Lower lobe of right lung (tissue), 2 donors: Measurements from ENCODE around the gene CTCF. TPM values are rescaled to one million over a fixed set of nuclear protein-coding genes. Genes with fewer than 3 reads are reported as not detected.

Source experiments
- ATAC-seq, 2 donors: fragments of 200-7000 bp; cut with Tn5 transposase; one replicate each; pipeline ENCODE4 v1.9.1; 2020 to 2022; ENCODE audit warnings: mild to moderate bottlenecking in 2 of 2, moderate library complexity in 2 of 2
- DNase-seq: peaks from one replicate; pipeline ENCODE4 v3.0.0-alpha.2; 2020
- H3K27ac ChIP-seq: fragments of 200-600 bp; one replicate; pipeline ENCODE4 v1.8.0; 2022
- H3K27me3 ChIP-seq: fragments of 200-600 bp; one replicate; pipeline ENCODE4 v1.8.0; 2022; ENCODE audit warnings: low read depth
- H3K36me3 ChIP-seq: fragments of 200-600 bp; one replicate; pipeline ENCODE4 v1.8.0; 2022; ENCODE audit warnings: mild to moderate bottlenecking
- H3K4me1 ChIP-seq: fragments of 200-600 bp; one replicate; pipeline ENCODE4 v1.8.0; 2022
- H3K4me3 ChIP-seq: fragments of 200-600 bp; one replicate; pipeline ENCODE4 v1.8.0; 2022; ENCODE audit warnings: mild to moderate bottlenecking
- H3K9me3 ChIP-seq: fragments of 200-600 bp; one replicate; pipeline ENCODE4 v1.8.0; 2022
- CTCF ChIP-seq: fragments of 200-600 bp; IDR thresholded peaks from one replicate; pipeline ENCODE4 v1.8.0; 2022; ENCODE audit warnings: antibody characterized with exemption, mild to moderate bottlenecking
- intact Hi-C: fragments of 100-400 bp; cut with DNase I; formaldehyde crosslinking; loops from one replicate; pipeline ENCODE4 v1.11.0; 2022
- total RNA-seq: library from RNA; stranded (reverse); fragmentation: NEBNext Ultra II Directional; extraction: Animal tissue kit (Norgen Biotek cat#: 25700); gene quantifications from one replicate; pipeline ENCODE4 v1.2.1, GENCODE V29; 2021
- donor health status: DM: no; HTN: yes; CAD: no; lungs with severe emphysema.

CTCF gene
- total RNA-seq, 1 donor from 2014 or later: 36.2 TPM

DNA sequence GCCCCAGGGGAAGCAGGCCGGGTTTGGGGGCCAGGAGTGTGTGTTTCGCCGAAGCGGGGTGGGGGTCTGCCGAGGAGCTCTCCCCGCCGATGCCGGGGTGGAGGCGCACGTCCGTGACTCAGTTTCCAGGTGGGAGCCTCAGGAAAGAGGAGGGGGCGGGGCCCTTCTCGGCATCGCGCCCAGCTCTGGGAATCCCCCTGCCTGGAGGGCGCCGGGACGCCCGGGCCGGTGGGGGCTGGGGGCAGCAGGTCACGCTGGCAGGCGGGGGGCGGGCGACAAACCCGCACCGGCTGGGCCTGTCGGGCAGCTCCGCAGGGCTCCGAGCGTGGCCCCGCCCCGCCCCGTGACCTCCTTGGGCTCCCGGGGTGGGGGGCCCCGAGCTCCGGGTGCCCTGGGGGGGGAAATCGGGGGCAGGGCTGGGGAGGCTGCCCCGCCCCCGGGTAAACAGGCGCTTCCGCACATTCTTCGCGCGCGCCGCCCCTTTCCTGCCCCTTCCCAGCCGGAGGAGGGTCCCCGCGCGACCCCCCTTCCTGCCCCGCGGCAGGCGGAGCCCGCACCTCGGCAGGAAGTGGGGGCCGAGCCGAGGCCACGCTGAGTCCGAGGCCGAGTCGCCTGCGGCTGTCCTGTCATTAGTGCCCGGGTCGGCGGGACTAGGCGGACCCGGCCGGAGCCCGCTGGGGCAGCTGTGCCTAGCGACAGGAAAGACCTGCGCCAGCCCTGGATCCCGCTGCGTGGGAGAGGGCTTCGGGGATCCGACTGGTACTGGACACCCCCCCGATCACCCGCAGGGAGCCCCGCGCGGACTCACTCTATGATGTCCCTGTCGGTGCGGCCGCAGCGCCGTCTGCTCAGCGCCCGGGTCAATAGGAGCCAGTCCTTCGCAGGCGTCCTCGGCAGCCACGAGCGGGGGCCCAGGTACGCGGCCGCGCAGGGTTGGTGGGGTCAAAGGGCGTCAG, 24.4 kb upstream of the CTCF start:
- Histone ChIP-seq H3K36me3 (peaks cover 45% of the 10 kb centered on the region), H3K27ac (peak overlapping the region; percentile 94), H3K4me3 (peak overlapping the region; percentile 83), H3K27me3 (no peaks in the 10 kb centered on the region), H3K9me3 (no peaks in the 10 kb centered on the region), H3K4me1 (peaks cover 82% of the 10 kb centered on the region)
- TF ChIP-seq CTCF: no peak
- intact Hi-C loops: no loop called here
- DNase-seq: peak; percentile 82
- peak; percentile 75 to 82 for ATAC-seq

GRCh38 chr16:67538666-67539101, 23.6 kb upstream of the CTCF start:
- peak overlapping the region; percentile 83 for H3K4me3 ChIP-seq
- H3K36me3 ChIP-seq: peaks cover 53% of the 10 kb centered on the region
- no peaks in the 10 kb centered on the region for H3K27me3 ChIP-seq
- intact Hi-C loops: no loop called here
- H3K9me3 ChIP-seq: no peaks in the 10 kb centered on the region
- DNase-seq (no peak), ATAC-seq (peak in 1 of 2 donors; percentile 6)
- TF ChIP-seq CTCF: no peak
- H3K27ac ChIP-seq: peak overlapping the region; percentile 94
- H3K4me1 ChIP-seq: peaks cover 83% of the 10 kb centered on the region

DNA sequence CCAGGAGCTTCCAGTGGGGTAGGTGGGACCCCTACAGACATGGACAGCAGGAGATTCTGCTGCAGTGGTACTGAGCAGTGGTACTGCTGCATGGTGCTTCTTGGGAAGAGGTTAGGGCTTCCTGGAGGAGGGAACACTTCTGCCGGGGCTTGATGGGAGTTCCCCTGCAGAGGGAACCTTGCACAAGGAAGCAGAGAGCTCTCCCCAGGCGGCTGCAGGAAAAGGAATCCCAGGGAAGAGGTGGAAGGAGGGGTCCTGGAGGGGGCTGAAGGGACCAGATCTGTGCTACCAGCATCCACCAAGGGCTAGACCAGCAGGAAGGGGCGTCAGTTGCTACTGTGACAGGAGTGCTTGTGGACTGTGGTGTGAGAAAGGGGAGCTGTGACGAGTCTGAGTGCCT, 23.1 kb upstream of the CTCF start:
- intact Hi-C loops: no loop called here
- ATAC-seq: no peak
- H3K9me3 ChIP-seq: no peaks in the 10 kb centered on the region
- H3K27me3 ChIP-seq: no peaks in the 10 kb centered on the region
- DNase-seq: no peak
- peaks cover 59% of the 10 kb centered on the region for H3K36me3 ChIP-seq
- peak overlapping the region; percentile 83 for H3K4me3 ChIP-seq
- H3K4me1 ChIP-seq: peaks cover 83% of the 10 kb centered on the region
- peak overlapping the region; percentile 94 for H3K27ac ChIP-seq
- no peak for TF ChIP-seq CTCF

DNA sequence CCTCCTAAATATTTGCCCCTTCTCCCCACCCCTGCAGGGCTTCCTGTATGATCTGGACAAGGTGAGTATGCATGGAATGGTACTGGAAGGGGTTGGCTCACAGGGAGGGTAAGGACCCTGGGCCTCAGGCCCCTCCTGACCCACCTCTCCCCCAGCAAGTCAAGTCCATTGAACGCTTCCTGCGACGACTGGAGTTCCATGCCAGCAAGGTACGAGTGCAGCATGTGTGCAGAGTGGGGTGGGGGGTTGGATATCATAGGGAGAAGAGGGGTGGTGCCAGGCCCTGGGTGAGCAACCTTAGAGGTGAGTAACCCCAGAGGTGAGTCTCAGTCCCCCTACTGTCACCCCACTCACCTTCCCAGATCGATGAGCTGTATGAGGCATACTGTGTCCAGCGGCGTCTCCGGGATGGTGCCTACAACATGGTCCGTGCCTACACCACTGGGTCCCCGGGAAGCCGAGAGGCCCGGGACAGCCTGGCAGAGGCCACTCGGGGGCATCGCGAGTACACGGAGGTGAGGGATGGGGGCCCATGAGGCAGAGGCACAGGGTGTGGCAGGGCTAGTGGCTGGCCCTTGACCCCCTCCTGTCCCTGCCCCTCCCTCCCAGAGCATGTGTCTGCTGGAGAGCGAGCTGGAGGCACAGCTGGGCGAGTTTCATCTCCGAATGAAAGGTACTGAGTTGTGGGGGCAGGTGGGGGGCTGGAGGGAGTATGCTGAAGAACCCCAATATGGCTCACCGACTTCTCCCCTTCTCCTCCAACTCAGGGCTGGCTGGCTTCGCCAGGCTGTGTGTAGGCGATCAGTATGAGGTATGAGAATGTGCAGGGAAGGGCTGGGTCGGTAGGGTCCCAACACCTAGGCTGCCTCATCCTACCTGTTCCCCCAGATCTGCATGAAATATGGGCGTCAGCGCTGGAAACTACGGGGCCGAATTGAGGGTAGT, 22.4 kb upstream of the CTCF start:
- Histone ChIP-seq H3K4me3 (peak overlapping the region; percentile 83), H3K36me3 (peaks cover 66% of the 10 kb centered on the region), H3K27me3 (no peaks in the 10 kb centered on the region), H3K9me3 (no peaks in the 10 kb centered on the region), H3K4me1 (peaks cover 84% of the 10 kb centered on the region), H3K27ac (no peak overlapping the region)
- intact Hi-C loops: no loop called here
- DNase-seq (no peak), ATAC-seq (no peak)
- no peak for TF ChIP-seq CTCF

DNA sequence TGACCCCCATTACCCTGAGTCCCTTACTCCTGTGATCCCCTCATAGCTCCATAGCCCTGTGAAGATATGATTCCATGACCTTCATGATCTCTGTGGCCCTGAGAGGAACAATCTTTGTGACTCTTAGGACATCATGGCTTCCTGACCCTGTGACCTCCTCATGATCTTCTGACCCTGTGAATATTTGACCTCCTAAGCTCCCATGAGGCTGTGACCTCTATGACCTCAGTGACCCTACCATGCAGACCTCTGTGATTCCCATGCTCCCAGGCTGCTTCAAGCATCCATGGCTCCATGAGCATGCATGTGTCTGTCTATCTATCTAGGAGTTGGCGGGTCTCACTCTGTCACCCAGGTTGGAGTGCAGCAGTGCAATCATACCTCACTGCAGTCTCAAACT, 21.6 kb upstream of the CTCF start:
- Histone ChIP-seq H3K36me3 (peaks cover 73% of the 10 kb centered on the region), H3K27me3 (no peaks in the 10 kb centered on the region), H3K27ac (no peak overlapping the region), H3K4me3 (no peak overlapping the region), H3K4me1 (peaks cover 88% of the 10 kb centered on the region), H3K9me3 (no peaks in the 10 kb centered on the region)
- no peak for TF ChIP-seq CTCF
- no peak for ATAC-seq
- no peak for DNase-seq
- intact Hi-C loops: no loop called here
